SIG-M5 treated with dmso at 0.1 percent for 504 hours (cell line): ENCODE data around the gene EVA1B.

Experiments used
- DNase-seq: peaks from one replicate; lab custom pipeline; 2025; ENCODE audit not compliant: unreplicated experiment; lab: John Stamatoyannopoulos, UW

EVA1B gene

DNA sequence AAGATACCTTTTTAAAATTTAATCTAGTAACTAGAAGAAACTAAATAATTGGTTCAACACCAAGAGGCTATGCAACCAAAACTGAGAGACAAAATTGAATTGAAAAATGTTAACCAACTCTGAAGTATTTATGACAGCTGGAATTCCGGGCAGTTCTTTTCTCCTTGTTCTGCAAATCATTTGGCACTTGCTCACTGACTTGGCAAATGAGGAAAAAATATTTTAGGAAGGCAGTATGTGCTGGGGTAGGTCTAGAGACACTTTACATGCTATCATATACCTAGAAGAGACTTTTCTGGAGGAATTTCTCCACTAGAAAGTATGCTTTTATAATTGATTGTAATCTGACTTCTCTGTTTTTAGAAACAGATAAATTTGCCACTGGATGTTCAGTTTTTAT, 39.4 kb downstream of the EVA1B start:
- no peak for DNase-seq

DNA sequence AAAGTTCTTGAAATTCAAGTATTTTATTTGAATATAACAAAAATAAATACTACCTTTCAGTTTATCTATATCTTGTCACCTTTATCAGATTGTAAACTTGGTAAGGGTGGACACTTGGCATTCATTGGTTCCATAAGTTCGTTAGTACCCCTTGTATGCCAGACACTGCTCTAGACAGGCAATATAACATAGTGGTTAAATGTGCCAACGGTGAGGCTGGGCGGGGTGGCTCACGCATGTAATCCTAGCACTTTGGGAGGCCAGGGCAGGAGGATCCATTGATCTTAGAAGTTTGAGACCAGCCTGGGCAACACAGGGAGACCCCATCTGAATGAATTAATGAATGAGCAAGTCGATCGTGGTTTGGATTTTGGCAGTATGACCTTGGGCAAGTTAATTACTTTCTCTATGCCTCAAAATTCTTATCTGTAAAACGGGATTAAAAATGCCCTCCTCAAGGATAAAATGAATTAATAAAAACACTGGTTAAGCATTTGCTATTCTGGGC, 43.6 kb downstream of the EVA1B start:
- no peak for DNase-seq

DNA sequence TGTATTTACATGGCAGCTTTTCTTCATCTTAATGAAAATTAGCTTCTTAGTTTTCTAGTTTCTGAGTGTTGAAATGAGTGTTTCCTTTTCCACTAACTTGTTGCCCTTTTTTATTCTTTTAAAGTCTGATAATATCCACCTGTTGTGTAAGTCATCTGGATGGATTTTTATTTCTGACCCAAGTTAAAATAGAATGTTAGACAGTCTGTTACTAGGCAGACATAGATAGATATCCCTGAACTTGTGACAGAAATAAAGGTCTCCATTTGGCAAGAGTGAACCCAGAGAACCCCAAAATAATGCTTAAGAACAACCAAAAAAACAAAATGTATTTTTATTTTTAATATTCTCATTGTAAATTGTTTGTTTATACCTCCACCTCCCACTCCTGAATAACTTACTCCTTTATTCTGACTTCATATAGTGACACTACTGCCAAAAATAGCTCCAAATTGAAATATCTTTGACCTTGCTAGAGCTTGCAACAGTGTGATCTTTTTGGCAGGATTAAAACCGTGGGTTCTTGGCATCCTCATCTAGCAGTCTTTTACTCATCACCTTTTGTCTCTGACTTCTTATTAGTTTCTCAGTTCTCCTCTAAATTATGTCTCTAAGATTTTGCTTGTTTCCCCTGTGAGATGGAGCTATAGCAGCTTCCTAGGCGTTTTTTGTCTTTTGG, 44.2 kb downstream of the EVA1B start:
- no peak for DNase-seq

DNA sequence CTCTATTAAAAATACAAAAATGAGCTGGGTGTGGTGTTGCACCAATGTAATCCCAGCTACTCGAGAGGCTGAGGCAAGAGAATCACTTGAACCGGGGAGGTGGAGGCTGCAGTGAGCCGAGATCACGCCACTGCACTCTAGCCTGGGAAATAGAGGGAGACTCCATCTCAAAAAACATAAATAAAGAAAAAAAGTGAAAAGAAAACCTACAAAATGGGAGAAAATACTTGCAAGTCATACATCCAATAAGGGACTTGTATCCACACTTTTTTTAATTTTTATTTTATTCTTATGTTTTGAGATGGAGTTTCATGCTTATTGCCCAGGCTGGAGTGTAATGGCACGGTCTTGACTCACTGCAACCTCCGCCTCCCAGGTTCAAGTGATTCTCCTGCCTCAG, 46.8 kb downstream of the EVA1B start:
- no peak for DNase-seq

DNA sequence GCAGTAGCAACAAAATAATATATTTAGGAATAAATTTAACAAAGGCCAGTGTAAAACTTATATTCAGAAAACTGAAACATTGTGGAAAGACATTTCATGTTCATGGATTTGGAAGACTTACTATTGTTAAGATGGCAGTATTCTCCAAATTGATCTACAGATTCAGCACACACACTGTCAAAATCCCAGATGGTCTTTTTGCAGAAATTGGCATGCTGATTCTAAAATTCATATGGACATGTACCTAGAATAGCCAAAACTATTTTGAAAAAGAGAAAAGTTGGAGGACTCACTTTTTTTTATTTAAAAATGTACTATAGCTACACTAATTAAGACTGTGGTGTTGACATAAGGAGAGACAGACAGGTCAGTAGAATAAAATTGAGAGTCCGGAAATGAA, 49.2 kb downstream of the EVA1B start:
- DNase-seq, result no peak

DNA sequence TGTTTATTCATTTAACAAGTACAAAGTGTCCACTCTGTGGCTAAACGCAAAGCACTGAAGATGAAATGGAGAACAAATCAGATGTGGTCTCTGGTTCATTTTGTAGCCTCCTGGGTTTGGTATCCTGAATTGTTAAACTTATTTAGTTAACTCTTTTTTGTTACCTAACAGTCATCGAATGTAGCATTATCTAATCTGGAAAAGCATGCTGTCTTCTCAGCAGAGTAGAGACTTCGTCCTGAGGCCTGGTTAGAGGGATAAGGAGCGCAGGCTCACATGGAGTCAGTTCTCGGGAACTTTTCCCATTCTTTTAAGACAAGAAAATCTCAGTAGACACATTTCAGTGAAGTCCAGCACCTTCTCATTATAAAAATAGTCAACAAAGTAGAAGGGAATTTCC, 50.4 kb downstream of the EVA1B start:
- no peak for DNase-seq
